Body of pancreas (tissue), 4 donors: ENCODE measurements around the gene SPTB. TPM values are rescaled to one million over a fixed set of nuclear protein-coding genes. Genes with fewer than 3 reads are reported as not detected.
A peak's percentile ranks its signal among the peaks of the same experiment; 100 is the strongest.

Source experiments
- ATAC-seq: fragments of 150-250 bp; one replicate; pipeline ENCODE4 v1.9.1; 2016
- DNase-seq, 4 donors: peaks; one replicate each; pipeline ENCODE4 v3.0.0-alpha.2; 2019
- H3K27ac ChIP-seq, 4 donors: fragments of 200-600 bp; sonication (generic); 1 replicate in 3 of 4; 2 replicates in 1 of 4; pipeline versions ENCODE4 v1.5.1 to v1.6.1; 2016 to 2019; ENCODE audit warnings: mild to moderate bottlenecking in 1 of 4, mixed read lengths in 1 of 4, moderate library complexity in 1 of 4
- H3K27me3 ChIP-seq, 2 donors: fragments of 200-600 bp; sonication (generic); one replicate each; pipeline ENCODE4 v1.6.0; 2016; ENCODE audit warnings: mild to moderate bottlenecking in 1 of 2
- H3K36me3 ChIP-seq, 2 donors: fragments of 200-600 bp; sonication (generic); replicated peaks in 1 of 2; 2 replicates each; pipeline ENCODE4 v1.5.1; 2016; ENCODE audit warnings: low read depth in 2 of 2; ENCODE audit not compliant: insufficient read depth in 1 of 2
- H3K4me1 ChIP-seq: fragments of 200-600 bp; sonication (generic); one replicate; pipeline ENCODE4 v1.6.0; 2016
- H3K4me3 ChIP-seq, 2 donors: fragments of 200-600 bp; sonication (generic); 1 replicate in 1 of 2; 2 replicates in 1 of 2; pipeline ENCODE4 v1.5.1; 2016 to 2019
- H3K9me3 ChIP-seq, 3 donors: fragments of 200-600 bp; sonication (generic); 1 replicate in 2 of 3; 2 replicates in 1 of 3; pipeline ENCODE4 v1.5.1; 2016
- POLR2A ChIP-seq, 3 donors: fragments of 450-650 bp; IDR thresholded peaks; one replicate each; pipeline ENCODE4 v1.6.1; 2016; ENCODE audit warnings: antibody characterized with exemption in 3 of 3, mild to moderate bottlenecking in 2 of 3
- WGBS, 2 donors: methylation state at CpG; one replicate each; pipeline ENCODE4 v1.1.5; 2017; 5-methylcytosine and 5-hydroxymethylcytosine counted together
- intact Hi-C: fragments of 100-400 bp; cut with DNase I; formaldehyde crosslinking; loops from one replicate; pipeline ENCODE4 v1.15.1; 2023
- total RNA-seq, 2 donors: library from RNA; depleted of rRNA; stranded (reverse); fragments of >200 nt; gene quantifications; one replicate each; pipeline ENCODE4 v1.1.0, GENCODE V29; 2016
- TF ChIP-seq, protein P1 (sequence below), 7 experiments: fragments of 450-650 bp in 4 of 7; fragments of 200-600 bp in 3 of 7; sonication (generic) in 3 of 7; IDR thresholded peaks; one replicate each; pipeline ENCODE4 v1.5.1; 2016 to 2019; ENCODE audit warnings: antibody characterized with exemption in 7 of 7

SPTB gene
- total RNA-seq, 2 donors from 2014 or later = 3.4 to 8.6 TPM

DNA sequence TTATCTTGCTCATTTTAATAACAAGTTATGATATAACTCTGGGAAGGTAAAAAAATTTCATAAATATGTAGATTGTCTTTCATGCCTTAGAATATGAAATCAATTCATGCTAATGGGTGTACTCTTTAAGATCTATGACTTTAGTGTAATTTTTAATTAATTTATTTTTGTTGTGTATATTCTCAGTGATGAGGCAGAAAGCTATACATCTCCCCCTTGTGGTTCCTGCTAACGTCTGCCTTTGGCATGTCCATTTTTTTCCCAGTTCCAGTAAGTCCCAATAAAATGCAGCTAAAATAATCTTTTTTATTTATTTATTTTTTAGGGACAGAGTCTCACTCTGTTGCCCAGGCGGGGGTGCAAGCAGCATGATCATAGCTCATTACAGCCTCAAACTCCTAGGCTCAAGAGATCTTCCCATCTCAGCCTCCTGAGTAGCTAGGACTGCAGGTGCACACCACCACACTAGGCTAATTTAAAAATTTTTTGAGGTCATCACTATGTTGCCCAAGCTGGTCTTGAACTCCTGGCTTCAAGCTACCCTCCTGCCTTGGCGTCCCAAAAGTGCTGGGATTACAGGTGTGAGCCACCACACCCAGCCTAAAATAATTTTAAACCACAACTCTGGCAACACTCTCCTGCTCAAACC is 31.3 kb upstream of the SPTB start:
- WGBS, 2 donors = 27 to 29% methylated on average over 3 of the region's 3 CpGs
- DNase-seq (no peak), ATAC-seq (no peak)
- Histone ChIP-seq H3K4me3 (no peak overlapping the region), H3K27me3 (no peaks in the 10 kb centered on the region), H3K36me3 (no peaks in the 10 kb centered on the region), H3K9me3 (no peaks in the 10 kb centered on the region), H3K27ac (no peak overlapping the region), H3K4me1 (peaks cover 11% of the 10 kb centered on the region)
- intact Hi-C loops = no loop called here
- TF ChIP-seq, protein P1, sequence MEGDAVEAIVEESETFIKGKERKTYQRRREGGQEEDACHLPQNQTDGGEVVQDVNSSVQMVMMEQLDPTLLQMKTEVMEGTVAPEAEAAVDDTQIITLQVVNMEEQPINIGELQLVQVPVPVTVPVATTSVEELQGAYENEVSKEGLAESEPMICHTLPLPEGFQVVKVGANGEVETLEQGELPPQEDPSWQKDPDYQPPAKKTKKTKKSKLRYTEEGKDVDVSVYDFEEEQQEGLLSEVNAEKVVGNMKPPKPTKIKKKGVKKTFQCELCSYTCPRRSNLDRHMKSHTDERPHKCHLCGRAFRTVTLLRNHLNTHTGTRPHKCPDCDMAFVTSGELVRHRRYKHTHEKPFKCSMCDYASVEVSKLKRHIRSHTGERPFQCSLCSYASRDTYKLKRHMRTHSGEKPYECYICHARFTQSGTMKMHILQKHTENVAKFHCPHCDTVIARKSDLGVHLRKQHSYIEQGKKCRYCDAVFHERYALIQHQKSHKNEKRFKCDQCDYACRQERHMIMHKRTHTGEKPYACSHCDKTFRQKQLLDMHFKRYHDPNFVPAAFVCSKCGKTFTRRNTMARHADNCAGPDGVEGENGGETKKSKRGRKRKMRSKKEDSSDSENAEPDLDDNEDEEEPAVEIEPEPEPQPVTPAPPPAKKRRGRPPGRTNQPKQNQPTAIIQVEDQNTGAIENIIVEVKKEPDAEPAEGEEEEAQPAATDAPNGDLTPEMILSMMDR (IDR thresholded peaks at IDR 0.05) = peak; percentile 13 to 58 (median 46)
- no peak for TF ChIP-seq POLR2A (IDR thresholded peaks at IDR 0.05)

DNA sequence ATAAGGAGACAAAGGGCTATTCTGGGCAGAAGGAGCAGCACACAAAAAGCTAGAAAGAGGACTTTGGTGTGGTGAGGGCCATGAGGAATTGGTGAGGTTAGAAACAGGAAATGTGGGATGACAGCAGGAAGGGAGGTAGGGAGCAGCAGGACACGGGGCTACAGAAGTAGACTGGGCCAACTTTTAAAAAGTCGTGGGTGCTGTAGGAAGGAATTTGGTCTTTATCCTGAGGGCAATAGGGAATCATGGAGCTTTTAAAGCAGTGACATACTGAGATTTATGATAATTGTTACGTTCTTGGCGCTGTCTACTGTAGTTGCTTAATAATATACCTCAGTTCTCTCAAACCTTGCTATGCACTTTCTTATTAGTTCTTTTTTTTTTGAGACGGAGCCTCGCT is 26.3 kb upstream of the SPTB start:
- 72% methylated on average over 6 of the region's 6 CpGs for WGBS, 2 donors

DNA sequence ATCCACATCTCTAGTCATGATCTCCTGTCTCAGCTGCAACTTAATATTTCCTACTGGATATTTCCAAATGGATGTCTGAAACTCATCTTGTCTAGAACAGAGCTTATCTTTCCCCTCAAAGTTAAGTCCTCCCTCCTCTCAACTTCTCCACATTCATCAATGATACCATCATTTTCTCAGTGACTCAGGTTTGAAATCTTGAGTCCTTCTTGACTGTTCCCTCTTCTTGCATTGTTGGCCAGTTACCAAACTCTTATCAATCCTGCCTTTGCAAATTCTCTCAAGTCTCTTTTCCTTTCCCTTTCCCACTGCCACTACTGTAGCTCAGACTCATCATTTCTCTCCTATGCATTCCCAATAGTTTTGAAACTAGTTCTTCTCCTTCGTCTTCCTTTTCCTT is 20.3 kb upstream of the SPTB start:
- 38 to 60% methylated on average over 1 of the region's 1 CpG for WGBS, 2 donors
- intact Hi-C loops = no loop called here
- Histone ChIP-seq H3K4me3 (no peak overlapping the region), H3K9me3 (no peaks in the 10 kb centered on the region), H3K36me3 (no peaks in the 10 kb centered on the region), H3K27ac (no peak overlapping the region), H3K4me1 (no peaks in the 10 kb centered on the region), H3K27me3 (no peaks in the 10 kb centered on the region)
- TF ChIP-seq, protein P1 (IDR thresholded peaks at IDR 0.05) = no peak
- no peak for TF ChIP-seq POLR2A (IDR thresholded peaks at IDR 0.05)
- no peak for DNase-seq
- ATAC-seq = no peak

More for the DNA sequence above, 26.3 kb upstream of the SPTB start:
- H3K4me1 ChIP-seq = no peaks in the 10 kb centered on the region
- no peak overlapping the region for H3K27ac ChIP-seq
- no peaks in the 10 kb centered on the region for H3K27me3 ChIP-seq
- no peak for ATAC-seq
- no peaks in the 10 kb centered on the region for H3K36me3 ChIP-seq
- TF ChIP-seq, protein P1 (IDR thresholded peaks at IDR 0.05) = no peak
- no peak for TF ChIP-seq POLR2A (IDR thresholded peaks at IDR 0.05)
- no peaks in the 10 kb centered on the region for H3K9me3 ChIP-seq
- H3K4me3 ChIP-seq = no peak overlapping the region
- no peak for DNase-seq
- intact Hi-C loops = no loop called here

DNA sequence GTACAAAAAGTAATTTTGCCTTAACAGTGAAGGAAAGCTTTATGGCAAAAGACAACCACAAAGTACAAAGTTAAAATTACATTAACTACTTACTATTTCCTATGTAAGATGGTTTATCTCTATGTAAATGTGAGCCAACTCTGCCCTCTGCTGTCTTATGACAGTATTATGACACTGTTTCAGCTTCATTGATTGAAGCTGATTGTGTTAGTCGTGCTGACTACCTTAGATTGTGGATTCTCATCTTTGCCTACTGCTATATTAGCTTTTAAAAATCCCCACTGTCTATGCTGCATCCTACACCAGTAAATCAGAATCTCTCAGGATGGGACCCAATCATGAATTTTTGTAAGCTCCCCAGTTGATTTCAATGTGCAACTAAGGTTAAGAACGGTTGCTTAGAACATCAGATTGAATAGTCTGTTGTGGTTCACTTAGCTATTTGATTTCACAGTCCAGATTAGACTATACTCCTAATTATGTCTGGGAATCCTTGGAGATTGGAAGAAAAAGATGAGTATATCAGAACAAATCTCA is 12.2 kb upstream of the SPTB start:
- peak in 3 of 4 donors; percentile 21 to 64 (median 22) for DNase-seq
- intact Hi-C loops = loop anchor here (5.0 kb wide), 1 partner anchor 70 kb away; no protein-coding TSS in a partner anchor
- Histone ChIP-seq H3K4me3 (no peak overlapping the region), H3K4me1 (no peaks in the 10 kb centered on the region), H3K9me3 (no peaks in the 10 kb centered on the region), H3K36me3 (no peaks in the 10 kb centered on the region), H3K27ac (no peak overlapping the region), H3K27me3 (no peaks in the 10 kb centered on the region)
- 31 to 44% methylated on average over 2 of the region's 2 CpGs for WGBS, 2 donors
- TF ChIP-seq, protein P1 (IDR thresholded peaks at IDR 0.05) = peak in 6 of 7 experiments; percentile 34 to 82 (median 66)
- TF ChIP-seq POLR2A (IDR thresholded peaks at IDR 0.05) = no peak
- ATAC-seq = peak; percentile 80
